ENCODE results near the gene CNOT4.
A peak's percentile ranks its signal among the peaks of the same experiment; 100 is the strongest.
"Not testable (repeated sequence)": the region's sequence is repeated elsewhere in the genome, so short reads cannot be mapped to it uniquely, and the experiment has no call there.

CNOT4 gene

GRCh38 chr7:135512135-135512887 lies 2.4 kb upstream of the CNOT4 start:
- DNase-seq (ENCODE audit: low spot score) = no peak

- DNase-seq (ENCODE audit: low spot score) = peak; percentile 46
These were observed 786 bp upstream of the CNOT4 start for GRCh38 chr7:135510592-135511183.

- DNase-seq (ENCODE audit: low spot score) = no peak
These were observed 388 bp downstream of the CNOT4 start for GRCh38 chr7:135509589-135509838.

GRCh38 chr7:135508883-135509588 lies 866 bp downstream of the CNOT4 start:
- peak; percentile 60 for DNase-seq (ENCODE audit: low spot score)

GRCh38 chr7:135501402-135501801 lies 8.5 kb downstream of the CNOT4 start:
- no peak for DNase-seq (ENCODE audit: low spot score)

- no peak for DNase-seq (ENCODE audit: low spot score)
These were observed 10.1 kb downstream of the CNOT4 start for GRCh38 chr7:135499818-135500217.

- DNase-seq (ENCODE audit: low spot score) = not testable (repeated sequence)
These were observed 12.7 kb downstream of the CNOT4 start for GRCh38 chr7:135497161-135497560.

- DNase-seq (ENCODE audit: low spot score) = no peak
These were observed 16.5 kb downstream of the CNOT4 start for GRCh38 chr7:135493362-135493761.

GRCh38 chr7:135492151-135492550 lies 17.8 kb downstream of the CNOT4 start:
- no peak for DNase-seq (ENCODE audit: low spot score)

- DNase-seq (ENCODE audit: low spot score) = no peak
These were observed 19.1 kb downstream of the CNOT4 start for GRCh38 chr7:135490783-135491182.

GRCh38 chr7:135489791-135490190 lies 20.1 kb downstream of the CNOT4 start:
- DNase-seq (ENCODE audit: low spot score) = no peak

GRCh38 chr7:135486261-135486920 lies 23.5 kb downstream of the CNOT4 start:
- no peak for DNase-seq (ENCODE audit: low spot score)

GRCh38 chr7:135481598-135481979 lies 28.3 kb downstream of the CNOT4 start:
- DNase-seq (ENCODE audit: low spot score) = no peak

GRCh38 chr7:135480966-135481597 lies 28.8 kb downstream of the CNOT4 start:
- no peak for DNase-seq (ENCODE audit: low spot score)

GRCh38 chr7:135475521-135475920 lies 34.4 kb downstream of the CNOT4 start:
- no peak for DNase-seq (ENCODE audit: low spot score)

- not testable (repeated sequence) for DNase-seq (ENCODE audit: low spot score)
These were observed 40.2 kb downstream of the CNOT4 start for GRCh38 chr7:135469705-135470104.

- DNase-seq (ENCODE audit: low spot score) = no peak
These were observed 42.6 kb downstream of the CNOT4 start for GRCh38 chr7:135467207-135467711.

GRCh38 chr7:135466442-135467206 lies 43.3 kb downstream of the CNOT4 start:
- DNase-seq (ENCODE audit: low spot score) = no peak

- DNase-seq (ENCODE audit: low spot score) = no peak
These were observed 46.0 kb downstream of the CNOT4 start for GRCh38 chr7:135463908-135464307.

- no peak for DNase-seq (ENCODE audit: low spot score)
These were observed 49.8 kb downstream of the CNOT4 start for GRCh38 chr7:135459951-135460567.

GRCh38 chr7:135459076-135459475 lies 50.8 kb downstream of the CNOT4 start:
- no peak for DNase-seq (ENCODE audit: low spot score)

Measured in ecto neural progenitor cell (in vitro differentiated cells).